Stimulated activated CD8-positive, alpha-beta memory T cell treated with anti-CD3 and anti-CD28 coated beads, Interleukin-15, amount 100 ng/mL, for 48 hours (primary cell): ENCODE data around the gene TTC28.

Source experiments
- DNase-seq, 2 donors: peaks; one replicate each; pipeline ENCODE4 v3.0.0-alpha.2; 2020; ENCODE audit warnings: low read depth in 2 of 2

TTC28 gene

DNA sequence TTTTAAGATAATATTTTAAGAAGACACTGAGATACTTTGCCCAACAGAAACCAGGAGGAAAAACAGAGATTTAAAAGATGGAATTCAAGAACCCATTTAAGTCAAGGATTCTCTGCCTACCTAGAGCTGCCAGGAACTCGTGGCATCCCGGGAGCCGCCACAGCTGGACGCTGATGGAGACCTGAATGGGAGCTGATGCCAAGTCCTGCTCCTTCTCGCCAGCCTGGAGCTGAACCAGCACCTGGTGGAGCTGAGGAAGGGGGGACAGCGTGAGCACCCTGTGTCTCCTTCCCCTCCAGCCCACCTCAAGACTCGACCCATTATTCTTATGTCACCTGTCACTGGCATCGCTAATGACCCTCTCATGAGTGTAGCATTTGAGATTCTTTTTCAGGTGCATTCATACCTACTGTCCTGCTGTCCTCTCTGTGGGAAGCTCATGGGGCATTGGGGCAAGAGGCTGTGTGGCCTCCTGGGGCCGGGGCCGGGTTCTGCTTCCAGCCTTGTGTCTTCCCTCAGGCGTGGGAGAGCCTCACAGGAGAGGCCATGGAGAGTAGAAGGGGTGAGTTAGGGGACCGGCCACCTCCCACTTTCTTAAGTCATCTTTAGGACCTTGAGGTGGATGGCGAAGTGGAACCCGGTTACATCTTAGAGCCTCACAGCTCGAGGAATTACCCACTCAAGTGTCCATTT, 689.7 kb downstream of the TTC28 start:
- no peak for DNase-seq

DNA sequence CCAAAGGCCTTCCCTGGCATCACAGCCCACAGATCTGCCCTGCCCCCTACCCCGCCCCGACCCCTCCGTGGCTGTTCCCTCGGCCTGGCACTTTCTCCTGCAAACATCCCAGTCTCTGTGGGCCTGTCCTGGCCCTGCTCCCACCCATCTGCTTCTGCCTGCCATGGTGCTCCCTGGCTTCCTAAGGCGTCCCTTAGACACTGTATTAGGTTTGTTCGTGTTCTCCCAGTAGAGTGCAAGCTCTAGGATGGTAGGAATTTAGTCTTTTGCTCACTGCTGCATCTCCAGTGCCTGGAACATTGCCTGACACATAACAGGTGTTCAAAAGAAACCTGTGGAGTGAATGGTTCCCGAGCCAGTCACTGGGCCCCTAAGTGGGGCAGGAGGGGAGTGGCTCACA, 690.9 kb downstream of the TTC28 start:
- DNase-seq = no peak

DNA sequence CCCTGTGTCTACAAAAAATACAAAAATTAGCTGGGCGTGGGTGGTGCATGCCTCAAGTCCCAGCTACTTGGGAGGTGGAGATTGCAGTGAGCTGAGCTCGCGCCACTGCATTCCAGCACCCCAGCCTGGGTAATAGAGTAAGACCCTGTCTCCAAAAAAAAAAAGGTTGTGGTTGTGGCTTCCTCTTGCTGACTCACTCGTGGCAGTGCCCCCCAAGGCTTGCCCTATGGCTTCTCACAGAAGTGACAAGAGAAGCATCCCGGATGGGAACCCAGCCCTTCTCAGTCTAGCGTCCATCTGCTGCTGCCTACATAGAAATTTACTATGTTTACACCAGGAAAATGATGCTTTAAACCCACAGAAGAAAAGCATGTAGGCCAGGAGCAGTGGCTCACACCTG, 692.1 kb downstream of the TTC28 start:
- no peak for DNase-seq

DNA sequence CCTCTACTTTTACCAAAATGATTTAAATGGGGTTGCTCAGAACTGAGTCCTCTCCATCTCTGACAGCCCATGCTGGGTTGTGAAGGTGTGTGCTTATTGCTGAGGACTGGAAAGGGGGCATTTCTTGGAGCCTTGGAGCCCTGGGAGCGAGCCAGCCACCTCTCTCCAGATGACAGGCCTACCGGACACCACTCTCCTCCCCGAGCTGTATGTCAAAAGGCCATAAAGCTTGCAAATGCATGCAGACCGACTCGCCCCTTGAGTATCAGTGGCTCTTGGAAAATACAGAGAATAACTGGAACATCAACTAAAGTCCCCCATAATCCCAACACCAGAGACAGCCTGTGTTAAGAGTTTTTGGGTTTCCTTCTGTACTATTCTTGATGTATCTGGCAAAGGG, 692.7 kb downstream of the TTC28 start:
- DNase-seq = no peak

DNA sequence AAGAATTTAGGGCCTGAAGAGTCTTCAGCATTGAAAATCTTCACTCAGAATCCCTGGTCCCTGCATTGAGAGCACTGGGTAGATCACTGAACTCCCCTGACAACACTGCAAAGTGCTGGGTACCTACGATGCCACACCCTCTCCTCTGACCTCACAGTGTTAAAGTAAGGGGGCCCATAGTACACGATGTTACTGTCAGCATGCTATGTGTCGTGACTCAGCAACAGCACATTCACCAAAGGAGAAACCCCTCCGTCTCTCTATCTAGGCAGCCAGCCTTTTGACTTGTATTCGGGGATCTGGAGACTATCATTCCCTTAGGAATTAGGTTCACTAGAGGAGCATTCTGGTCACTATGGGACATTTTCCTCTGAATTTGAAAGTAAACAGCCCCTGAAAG, 693.2 kb downstream of the TTC28 start:
- no peak for DNase-seq

DNA sequence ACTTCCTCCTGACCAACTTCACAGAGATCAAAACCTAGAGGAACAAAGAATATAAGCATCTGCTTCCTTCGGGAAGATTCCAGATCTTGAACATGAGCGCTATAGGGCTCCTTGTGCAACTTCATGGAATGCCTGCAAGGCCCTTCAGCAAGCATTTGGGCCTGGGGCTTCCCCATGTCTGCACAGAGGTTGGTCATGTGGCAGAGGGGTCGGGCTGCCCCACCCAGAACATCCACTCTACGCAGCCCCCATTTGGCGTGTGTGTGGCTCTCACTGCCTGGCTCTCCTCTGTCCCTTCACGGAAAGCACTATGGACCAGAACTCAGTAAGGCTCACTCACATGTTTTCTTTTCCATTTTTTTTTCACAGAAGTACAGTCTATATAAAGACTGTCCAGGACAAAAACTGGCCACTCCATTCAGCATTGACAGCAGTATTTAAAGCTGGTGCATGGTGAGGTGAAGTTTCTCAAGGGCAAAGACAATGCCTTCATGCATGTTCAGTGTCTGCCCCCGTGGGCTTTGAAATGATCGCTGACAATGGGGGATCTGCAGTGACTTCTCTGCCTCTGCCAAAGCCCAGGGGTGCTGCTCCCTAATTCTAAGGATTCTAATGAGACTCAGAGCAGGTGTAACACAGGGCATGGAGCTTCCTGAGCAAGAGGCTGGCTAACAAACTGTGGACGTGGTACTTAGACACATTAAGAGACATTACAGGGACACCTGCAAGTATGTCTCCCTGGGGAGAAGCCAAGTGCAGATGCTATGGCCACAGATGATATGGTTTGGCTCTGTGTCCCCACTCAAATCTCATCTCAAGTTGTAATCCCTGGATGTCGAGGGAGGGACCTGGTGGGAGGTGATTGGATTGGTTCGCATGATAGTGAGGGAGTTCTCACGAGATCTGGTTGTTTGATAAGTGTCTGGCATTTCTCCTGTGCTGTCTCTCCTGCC, 694.0 kb downstream of the TTC28 start:
- no peak for DNase-seq

DNA sequence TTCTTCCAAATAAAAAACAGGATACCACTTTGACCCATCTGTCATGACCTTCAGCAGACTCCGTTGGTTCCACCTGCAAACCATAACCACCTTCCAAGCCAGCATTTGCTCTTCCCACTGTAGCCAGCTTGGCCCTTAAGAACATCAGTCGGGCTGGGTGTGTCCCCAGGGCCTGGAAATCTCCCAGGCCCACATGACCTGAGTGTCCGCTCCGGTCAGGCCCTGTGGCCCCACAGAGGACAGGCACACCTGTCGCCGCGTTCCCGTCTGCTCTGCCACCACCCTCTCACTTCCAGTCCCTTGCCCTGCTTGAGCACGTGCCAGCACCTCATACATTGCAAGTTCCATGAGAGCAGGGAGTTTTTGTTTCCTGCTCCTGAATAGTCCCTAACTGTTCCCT, 694.9 kb downstream of the TTC28 start:
- no peak for DNase-seq

DNA sequence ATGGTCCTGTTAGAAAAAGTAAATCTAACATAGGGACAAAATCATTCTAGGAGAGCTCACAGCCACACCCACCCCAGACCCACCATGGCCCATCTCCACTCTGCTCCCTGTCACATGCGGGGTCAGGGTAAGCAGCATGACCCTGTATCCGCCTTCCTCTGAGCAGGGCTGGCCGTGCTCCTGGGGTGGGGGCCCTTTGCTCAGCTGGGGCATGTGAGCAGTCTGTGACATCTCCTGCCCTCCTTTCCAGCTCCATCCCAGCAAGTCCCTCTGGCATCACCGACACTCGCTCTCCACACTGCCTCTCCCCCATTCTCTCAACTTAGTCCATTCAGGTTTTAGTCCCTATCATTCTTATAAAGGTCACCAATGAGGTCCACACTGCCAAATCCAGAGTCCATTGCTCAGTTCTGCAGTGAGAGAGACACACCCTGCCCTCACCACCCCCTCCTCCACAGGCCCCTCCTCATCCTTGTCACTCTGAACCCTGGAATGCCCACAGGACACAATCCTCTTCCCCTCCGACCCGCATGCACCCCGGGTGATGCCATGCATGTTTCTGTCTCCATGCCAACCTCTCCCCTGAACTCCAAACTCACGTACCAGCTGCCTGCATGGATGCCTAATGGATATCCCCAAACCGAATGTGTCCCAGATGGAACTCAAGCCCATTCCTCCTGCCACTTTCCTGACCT, 695.5 kb downstream of the TTC28 start:
- DNase-seq = no peak

DNA sequence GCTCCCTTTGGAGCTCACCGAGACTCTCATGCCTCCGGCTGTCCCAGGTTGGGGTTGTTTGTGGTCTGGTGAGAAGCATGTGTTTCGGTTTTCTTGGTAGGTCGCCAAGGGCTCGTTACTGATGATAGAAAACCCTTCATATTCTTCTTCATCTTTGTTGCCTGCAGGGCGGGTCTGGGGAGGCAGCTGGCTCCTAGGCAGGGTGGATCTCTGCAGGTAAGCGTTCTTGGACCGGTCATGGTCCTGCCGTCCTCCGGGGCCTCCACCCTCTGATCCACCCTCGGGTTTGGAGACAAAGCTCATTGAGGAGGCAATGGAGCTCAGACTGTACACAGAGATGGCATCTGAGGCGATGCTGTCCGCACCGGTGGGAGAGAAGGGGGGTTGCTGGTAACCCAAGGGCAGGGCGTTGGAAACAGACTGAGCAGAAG, 696.3 kb downstream of the TTC28 start:
- no peak for DNase-seq

DNA sequence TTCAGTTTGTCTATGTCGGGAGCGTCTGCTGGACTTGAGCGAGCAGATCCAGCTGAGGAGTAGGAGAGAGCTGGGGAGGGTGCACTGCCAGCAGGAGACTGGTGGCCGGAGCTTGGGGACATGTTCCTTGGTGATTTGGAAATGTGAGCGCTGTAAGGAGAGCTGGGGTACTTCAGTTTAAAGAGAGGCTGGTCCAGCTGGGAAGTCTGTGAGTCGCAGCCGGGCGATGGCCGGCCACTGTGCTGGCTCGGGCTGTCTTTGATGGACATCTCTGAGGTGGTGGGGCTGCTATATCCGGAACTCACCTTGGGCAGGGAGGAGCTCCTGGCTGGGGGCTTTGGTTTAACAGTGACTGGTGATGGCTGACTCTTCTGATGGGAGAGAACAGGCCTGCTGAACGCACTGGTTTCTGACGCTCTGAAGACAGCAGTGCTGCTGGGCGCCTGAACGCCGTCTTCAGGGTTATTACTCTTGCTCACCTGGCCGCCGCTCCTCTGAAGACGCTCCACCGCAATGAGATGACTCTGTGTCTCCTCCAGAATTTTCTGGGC, 696.9 kb downstream of the TTC28 start:
- no peak for DNase-seq

DNA sequence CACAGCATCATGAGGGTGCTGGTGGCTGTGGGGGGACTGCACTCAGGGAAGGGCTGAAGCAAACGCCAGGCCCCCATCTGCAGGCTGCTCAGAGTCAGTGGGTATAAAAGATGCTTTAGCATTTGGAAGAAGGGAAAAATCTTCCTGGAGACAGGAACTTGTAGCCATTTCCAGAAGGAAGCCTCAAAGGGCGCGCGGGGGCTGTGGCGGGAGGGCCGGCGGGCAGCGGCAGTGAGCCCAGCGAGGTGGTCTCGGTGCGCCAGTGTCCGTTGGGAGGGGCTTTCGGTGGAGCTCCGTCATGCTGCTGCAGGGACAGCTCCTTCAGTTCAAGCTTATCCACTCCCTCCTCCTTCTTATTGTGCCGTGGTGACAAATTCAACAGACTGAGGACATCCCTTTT, 697.5 kb downstream of the TTC28 start:
- no peak for DNase-seq

DNA sequence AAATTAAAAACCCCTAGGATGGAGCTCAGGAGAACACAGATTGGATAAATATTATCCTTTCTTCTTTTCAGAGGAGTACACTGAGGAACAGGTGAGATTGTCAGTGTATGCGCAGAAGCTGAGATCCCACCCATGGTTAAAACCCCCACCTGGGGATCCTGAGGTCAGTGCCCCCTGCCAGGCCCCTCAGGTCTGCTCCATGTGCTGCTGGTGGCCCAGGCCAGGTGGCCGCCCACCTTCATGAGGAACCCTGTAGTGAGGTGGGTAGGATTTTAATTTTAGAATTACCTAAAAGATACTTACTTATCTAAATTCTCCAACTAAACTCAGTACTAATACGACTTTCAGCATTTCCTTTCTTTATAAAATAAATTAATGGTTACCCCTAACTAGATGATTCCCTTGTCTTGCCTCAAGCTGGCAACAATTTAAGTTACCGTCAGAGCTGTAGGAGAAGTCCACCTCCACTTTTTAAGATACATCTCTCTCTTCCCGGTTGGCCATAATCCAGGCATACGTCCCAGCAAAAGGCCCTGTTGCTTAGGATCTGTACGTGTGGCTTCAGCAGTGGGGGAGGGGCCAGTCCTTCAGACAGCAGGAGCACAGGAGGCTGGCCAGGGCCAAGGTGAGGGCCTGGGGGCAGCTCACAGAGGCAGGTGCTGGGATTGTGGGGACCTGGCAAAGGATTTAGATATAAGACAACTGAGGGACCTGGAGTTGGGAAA, 699.1 kb downstream of the TTC28 start:
- DNase-seq = no peak

DNA sequence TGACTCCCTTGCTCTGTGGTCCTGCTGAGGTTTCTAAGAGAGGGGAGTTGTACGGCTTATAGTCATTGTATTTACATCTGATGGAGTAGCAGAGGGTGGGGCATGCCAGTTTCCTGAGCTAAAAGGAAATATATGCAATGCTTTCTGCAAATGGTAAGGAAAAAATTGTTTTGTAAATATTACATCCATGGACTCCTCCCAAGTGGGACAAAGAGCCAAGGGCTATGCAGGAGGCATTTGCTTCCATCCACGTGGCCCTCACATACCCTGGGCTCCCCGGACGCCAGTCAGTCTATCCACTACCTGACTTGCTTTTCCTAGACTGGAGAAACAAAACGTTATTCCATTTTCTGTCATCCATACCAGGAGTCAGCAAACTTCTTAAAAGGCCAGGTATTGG, 700.8 kb downstream of the TTC28 start:
- DNase-seq = no peak

DNA sequence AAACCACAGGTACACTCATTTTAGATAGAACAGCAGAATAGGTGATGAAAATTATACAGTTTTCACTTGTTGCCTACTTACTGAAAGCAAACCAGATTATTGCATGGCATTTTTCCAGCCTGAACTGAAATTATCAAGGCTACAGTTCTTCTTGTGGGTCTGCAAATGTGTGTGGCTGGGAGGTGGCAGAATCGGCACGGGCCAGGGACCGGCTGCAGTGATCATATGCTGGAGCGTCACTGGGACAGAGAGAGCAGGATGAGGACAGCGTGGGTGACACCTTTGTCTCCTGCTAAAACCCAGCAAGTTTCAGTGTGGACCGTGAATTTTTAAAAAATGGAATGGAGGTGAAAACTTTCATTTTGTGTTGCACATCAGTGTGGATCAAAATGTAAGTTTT, 701.3 kb downstream of the TTC28 start:
- no peak for DNase-seq

DNA sequence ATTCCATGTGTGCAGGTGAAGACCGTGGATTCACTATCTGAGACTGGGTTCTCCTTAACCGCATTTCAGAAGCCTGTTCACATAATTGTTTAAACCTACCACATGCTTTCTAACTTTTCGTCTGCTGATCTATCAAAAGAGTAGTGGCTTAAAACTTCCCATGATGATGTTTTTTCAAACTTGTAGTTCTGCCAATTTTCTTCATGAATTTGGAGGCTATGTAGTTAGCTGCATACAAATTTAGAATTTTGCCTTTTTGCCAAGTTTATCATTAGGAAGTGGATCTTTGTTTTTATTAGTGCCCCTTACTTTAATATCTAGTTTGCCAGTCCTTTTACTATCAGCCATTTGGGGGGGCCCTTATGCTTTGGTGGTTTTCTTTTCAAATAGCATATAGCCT, 703.1 kb downstream of the TTC28 start:
- no peak for DNase-seq

DNA sequence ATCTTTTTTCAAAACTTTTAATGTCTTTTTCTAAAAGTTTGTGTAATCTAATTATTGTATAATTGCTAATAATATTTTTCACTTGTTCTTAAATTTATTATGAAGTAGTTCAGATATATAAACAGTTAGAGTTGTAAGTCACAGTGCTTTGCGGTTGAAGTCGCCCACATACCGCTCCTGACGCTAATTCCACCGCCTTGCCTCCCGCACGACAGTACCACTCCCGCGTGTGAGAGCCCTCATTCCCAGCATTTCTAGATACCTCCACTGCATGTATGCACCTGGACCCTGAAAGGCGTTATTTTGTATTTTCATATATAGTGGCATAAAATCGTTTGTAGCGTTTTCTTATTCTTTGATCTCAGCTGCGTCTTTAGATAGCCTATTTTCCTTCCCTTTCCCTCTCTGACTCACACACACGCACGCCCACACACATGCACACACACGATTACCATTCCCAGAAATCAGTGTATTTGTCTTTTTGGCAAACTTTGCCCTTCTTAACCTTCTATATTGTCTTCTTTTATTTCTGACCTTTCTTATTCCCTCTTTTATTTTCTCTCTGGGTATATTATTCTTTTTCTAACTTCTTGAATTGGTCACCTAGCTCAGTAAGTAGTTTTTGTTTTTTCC, 704.1 kb downstream of the TTC28 start:
- no peak for DNase-seq

DNA sequence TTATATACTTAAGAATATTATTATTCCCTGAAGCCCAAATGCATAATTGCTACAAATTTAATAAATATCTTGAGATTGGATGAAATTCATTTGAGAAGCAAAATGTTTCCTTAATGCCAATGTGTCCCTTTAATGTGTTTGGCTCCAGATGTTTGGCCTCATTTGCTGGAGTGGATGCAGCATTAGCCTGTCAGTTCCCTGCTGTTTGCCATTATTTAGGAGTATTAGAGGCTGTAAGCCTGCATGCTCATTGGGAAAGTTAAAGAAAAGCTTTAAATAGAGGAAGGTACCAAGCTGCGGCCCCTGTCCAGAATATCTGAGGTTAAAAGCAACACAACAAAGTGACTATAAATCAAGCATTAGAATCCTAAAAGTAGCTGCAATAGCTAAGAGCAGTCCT, 705.8 kb downstream of the TTC28 start:
- no peak for DNase-seq

DNA sequence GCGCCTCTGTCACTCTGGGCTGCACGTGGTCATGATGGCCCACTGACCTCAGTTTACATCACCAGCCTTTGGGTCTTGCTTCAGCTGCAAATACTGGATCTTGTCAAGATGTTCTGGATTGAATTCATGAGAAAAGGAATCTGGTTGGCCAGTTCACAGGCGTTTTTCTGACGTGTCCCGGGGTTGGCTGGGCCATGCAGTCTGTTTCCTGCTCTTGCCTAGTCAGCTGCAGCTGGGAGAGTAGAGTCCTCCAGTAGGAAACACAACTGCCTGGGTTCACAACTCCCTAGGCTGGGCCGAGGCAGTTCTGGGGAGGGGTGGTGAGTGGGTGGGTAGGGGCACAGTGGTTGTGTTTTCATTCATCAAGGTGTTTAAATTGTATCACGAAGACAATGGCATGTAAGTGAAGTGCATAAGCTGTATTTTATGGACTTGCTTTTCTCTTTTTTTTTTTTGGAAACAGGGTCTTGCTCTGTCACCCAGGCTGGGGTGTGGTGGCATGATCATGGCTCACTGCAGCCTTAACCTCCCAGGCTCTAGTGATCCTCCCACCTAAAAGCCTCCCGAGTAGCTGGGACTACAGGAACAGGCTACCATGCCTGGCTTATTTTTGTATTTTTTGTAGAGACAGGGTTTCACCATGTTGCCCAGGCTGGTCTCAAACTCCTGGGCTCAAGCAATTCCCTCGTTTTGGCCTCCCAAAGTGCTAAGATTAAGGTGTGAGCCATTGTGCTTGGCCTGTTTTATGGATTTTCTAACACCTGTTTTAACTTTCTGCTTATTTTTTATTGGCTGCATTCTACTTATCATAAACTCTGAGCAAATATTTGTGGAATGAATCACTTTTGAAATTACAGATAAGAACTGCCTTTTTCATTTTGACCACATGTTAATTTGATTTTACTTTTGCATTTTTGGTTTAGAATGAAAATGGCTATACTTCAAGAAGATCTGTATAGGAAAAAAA, 706.6 kb downstream of the TTC28 start:
- DNase-seq = no peak

DNA sequence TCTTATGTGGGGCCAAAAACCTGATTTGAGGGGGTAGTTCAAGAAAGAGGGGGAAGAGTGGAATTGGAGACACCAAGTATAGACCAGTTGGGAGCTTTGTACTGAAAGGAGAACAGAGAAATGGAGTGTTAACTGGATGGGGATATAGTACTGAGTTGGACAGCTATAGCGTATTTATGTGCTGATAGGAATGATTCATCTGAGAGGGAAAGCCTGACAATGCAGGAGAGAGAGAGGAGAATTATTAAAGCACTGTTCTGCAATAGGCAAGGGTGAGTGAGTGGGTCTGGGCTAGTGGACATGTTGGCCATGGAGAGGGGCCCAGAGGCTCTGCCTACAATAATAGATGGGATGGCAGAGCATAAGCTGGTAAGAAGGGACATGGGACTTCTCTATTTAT, 707.7 kb downstream of the TTC28 start:
- DNase-seq = no peak
